ENCODE data around the gene USP34.

Gene USP34

DNA sequence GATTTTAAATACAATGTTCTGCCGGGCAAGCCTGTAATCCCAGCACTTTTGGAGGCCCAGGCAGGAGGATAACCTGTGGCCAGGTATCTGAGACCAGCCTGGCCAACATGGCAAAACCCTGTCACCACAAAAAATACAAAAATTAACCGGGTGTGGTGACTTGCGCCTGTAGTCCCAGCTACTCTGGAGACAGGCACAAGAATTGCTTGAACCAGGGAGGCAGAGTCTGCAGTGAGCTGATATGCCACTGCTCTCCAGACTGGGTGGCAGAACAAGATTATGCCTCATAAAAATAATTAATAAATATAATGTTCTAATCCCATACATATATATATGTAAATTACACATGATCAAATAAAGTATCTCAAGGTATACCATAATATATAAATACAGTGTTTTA, 189.6 kb downstream of the USP34 start:
- H3K36me3 ChIP-seq (ENCODE audit: insufficient read depth, low read depth, low read length) = peaks cover 63% of the 10 kb centered on the region
- no peaks in the 10 kb centered on the region for H3K27me3 ChIP-seq (ENCODE audit: insufficient read depth, low read length)
- no peaks in the 10 kb centered on the region for H3K9me3 ChIP-seq (ENCODE audit: insufficient read depth, low read depth, low read length)
- no peak overlapping the region for H3K4me3 ChIP-seq (ENCODE audit: low read length)
- H3K27ac ChIP-seq (ENCODE audit: low read length) = no peak overlapping the region
- no peaks in the 10 kb centered on the region for H3K4me1 ChIP-seq (ENCODE audit: insufficient read depth, low read length)
- no peak overlapping the region for H3K9ac ChIP-seq (ENCODE audit: low read depth, low read length)

DNA sequence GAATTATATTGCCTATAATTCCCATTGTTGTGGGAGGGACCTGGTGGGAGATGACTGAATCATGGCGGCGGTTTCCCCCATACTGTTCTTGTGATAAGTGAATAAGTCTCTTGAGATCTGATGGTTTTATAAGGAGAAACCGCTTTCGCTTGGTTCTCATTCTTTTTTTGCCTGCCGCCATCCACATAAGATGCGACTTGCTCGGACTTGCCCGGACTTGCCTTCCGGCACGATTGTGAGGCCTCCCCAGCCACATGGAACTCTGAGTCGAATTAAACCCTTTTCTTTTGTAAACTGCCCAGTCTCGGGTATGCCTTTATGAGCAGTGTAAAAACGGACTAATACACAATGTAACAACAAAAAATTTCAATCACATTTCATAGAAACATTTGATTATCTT, 193.1 kb downstream of the USP34 start:
- Histone ChIP-seq H3K4me1 (ENCODE audit: insufficient read depth, low read length) (no peaks in the 10 kb centered on the region), H3K9ac (ENCODE audit: low read depth, low read length) (no peak overlapping the region), H3K9me3 (ENCODE audit: insufficient read depth, low read depth, low read length) (no peaks in the 10 kb centered on the region), H3K4me3 (ENCODE audit: low read length) (no peak overlapping the region), H3K36me3 (ENCODE audit: insufficient read depth, low read depth, low read length) (peaks cover 61% of the 10 kb centered on the region), H3K27ac (ENCODE audit: low read length) (peak overlapping the region; percentile 3), H3K27me3 (ENCODE audit: insufficient read depth, low read length) (no peaks in the 10 kb centered on the region)

DNA sequence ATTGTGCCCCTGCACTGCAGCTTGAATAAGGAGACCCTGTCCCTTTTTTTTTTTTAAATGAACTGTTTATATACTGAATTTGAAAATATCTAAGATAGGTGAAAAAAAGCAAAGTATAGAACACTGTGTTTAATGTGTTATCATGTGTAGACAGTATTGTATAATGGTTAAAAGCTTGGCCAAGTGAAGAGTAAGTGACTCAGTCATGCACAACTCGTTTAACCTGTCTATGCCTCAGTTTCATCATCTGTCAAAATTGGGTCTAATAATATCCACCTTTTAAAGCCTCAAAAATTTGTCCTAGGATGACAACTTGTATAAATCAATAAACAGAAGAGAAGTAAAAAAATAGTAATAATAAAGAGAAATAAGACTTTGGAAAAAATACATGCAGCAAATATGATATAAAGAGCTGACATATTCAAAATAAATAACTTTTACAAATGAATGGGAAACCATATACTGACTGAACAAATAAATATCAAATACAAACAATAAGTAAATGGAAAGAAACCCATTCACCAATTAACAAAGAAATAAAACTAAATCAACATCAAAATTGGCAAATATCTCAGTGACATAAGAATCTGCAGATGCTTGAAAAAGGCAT, 195.2 kb downstream of the USP34 start:
- Histone ChIP-seq H3K9me3 (ENCODE audit: insufficient read depth, low read depth, low read length) (no peaks in the 10 kb centered on the region), H3K36me3 (ENCODE audit: insufficient read depth, low read depth, low read length) (peaks cover 41% of the 10 kb centered on the region), H3K4me1 (ENCODE audit: insufficient read depth, low read length) (no peaks in the 10 kb centered on the region), H3K9ac (ENCODE audit: low read depth, low read length) (no peak overlapping the region), H3K27me3 (ENCODE audit: insufficient read depth, low read length) (no peaks in the 10 kb centered on the region), H3K27ac (ENCODE audit: low read length) (no peak overlapping the region), H3K4me3 (ENCODE audit: low read length) (no peak overlapping the region)

DNA sequence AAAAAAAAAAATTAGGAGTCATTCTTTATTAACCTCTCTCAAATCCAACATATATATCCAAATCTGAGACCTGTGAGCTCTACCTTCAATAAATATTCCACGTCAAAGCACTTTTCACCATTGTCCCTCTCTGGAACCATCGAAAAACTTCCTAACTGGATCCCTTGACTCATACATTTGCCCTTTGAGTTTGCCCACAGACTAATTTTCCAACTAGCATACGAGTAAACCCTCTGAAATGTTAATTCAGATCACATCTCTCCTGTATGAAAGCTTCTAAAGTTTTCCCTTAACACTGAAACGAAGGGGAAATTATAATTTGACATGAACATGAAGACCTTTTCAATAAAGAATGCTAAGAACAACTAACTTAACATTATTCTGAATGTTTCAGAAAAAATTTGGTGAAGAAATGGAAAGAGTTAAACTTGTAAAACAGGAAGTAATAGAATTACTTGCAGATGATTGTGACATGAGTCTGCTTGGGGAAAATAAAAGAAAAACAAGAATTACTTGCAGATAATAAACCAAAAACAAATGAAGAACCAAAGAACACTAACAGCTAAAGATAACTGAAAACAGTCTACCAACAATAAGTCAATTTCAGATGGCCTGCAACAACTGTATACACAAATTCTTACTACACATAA, 198.3 kb downstream of the USP34 start:
- Histone ChIP-seq H3K27me3 (ENCODE audit: insufficient read depth, low read length) (no peaks in the 10 kb centered on the region), H3K36me3 (ENCODE audit: insufficient read depth, low read depth, low read length) (peaks cover 25% of the 10 kb centered on the region), H3K9ac (ENCODE audit: low read depth, low read length) (no peak overlapping the region), H3K9me3 (ENCODE audit: insufficient read depth, low read depth, low read length) (no peaks in the 10 kb centered on the region), H3K27ac (ENCODE audit: low read length) (no peak overlapping the region), H3K4me1 (ENCODE audit: insufficient read depth, low read length) (no peaks in the 10 kb centered on the region), H3K4me3 (ENCODE audit: low read length) (no peak overlapping the region)

DNA sequence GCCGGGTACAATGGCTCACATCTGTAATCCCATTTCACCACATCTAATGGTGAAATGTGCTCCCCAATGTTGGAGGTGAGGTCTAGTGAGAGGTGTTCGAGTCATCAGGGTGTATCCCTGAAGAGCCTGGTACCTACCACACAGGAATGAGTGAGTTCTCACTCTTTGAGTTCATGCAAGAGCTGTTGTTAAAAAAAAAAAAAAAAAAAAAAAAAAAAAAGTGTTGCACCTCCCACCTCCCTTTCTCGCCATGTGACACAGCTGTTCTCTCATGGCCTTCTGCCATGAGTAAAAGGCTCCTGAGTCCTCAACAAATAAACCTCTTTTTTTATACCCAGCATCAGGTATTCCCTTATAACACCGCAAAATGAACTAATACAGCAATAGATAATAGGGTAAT, 202.6 kb downstream of the USP34 start:
- Histone ChIP-seq H3K9me3 (ENCODE audit: insufficient read depth, low read depth, low read length) (no peaks in the 10 kb centered on the region), H3K4me1 (ENCODE audit: insufficient read depth, low read length) (no peaks in the 10 kb centered on the region), H3K36me3 (ENCODE audit: insufficient read depth, low read depth, low read length) (peaks cover 35% of the 10 kb centered on the region), H3K27me3 (ENCODE audit: insufficient read depth, low read length) (no peaks in the 10 kb centered on the region), H3K27ac (ENCODE audit: low read length) (no peak overlapping the region), H3K9ac (ENCODE audit: low read depth, low read length) (no peak overlapping the region), H3K4me3 (ENCODE audit: low read length) (no peak overlapping the region)

DNA sequence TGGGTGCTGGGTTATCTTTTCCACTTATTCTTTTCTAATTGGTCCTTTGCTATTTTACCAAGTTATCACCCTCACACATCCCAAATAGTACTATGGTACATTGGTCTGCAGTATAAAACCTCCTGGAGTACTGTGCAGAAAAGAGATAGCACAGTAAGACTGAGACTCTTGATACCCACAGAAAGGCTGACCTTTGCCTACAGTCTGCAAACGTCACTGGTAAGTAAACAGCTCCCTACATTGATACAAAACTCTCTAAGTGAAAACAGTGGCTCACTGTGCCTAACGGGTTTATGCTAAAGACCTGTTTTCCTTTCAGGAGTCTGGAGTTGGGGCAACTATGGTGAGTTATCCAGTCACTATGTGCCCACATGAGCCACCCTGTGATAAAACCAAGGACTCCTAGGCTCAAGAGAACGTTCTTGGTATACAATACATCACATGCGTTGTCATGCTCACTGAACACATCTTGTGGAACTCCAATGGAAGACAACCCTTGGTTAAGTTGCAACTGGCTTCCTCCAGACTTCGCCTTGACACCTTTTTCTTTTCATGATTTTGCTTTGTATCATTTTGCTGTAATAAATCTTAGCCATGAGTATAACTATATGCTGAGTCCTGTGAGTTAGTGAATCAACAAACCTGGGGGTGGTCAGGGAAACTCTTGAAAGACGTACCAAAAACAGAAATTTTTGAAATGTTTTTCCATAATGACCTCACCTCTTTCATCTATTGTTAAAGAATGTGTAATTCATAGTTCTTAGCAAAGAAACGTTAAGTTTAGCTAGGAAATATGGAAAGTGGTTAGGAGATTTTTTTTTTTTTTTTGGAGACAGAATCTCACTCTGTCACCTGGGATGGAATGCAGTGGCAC, 204.0 kb downstream of the USP34 start:
- H3K36me3 ChIP-seq (ENCODE audit: insufficient read depth, low read depth, low read length) = peaks cover 39% of the 10 kb centered on the region
- no peak overlapping the region for H3K4me3 ChIP-seq (ENCODE audit: low read length)
- no peaks in the 10 kb centered on the region for H3K9me3 ChIP-seq (ENCODE audit: insufficient read depth, low read depth, low read length)
- H3K4me1 ChIP-seq (ENCODE audit: insufficient read depth, low read length) = no peaks in the 10 kb centered on the region
- no peaks in the 10 kb centered on the region for H3K27me3 ChIP-seq (ENCODE audit: insufficient read depth, low read length)
- no peak overlapping the region for H3K27ac ChIP-seq (ENCODE audit: low read length)
- no peak overlapping the region for H3K9ac ChIP-seq (ENCODE audit: low read depth, low read length)

DNA sequence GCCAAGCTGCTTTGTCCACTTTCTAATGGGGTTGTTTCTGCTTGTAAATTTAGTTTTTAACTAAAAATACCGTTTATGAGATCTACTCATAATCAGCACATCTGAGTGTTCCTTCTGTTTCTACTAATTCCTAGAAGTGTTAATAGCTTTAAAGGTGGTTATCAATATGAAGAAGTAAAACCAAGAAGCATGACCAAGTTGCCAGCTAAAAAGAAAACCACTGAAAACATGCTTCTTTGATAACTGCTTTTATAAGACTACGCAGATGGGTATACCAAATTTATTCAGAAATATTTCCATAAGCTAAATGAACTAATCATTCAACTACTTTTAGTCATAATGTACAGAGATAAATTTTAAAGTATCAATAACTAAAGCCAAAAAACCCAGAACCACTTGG, 207.1 kb downstream of the USP34 start:
- Histone ChIP-seq H3K27ac (ENCODE audit: low read length) (no peak overlapping the region), H3K27me3 (ENCODE audit: insufficient read depth, low read length) (no peaks in the 10 kb centered on the region), H3K9me3 (ENCODE audit: insufficient read depth, low read depth, low read length) (no peaks in the 10 kb centered on the region), H3K4me3 (ENCODE audit: low read length) (no peak overlapping the region), H3K36me3 (ENCODE audit: insufficient read depth, low read depth, low read length) (peaks cover 47% of the 10 kb centered on the region), H3K9ac (ENCODE audit: low read depth, low read length) (no peak overlapping the region), H3K4me1 (ENCODE audit: insufficient read depth, low read length) (no peaks in the 10 kb centered on the region)

DNA sequence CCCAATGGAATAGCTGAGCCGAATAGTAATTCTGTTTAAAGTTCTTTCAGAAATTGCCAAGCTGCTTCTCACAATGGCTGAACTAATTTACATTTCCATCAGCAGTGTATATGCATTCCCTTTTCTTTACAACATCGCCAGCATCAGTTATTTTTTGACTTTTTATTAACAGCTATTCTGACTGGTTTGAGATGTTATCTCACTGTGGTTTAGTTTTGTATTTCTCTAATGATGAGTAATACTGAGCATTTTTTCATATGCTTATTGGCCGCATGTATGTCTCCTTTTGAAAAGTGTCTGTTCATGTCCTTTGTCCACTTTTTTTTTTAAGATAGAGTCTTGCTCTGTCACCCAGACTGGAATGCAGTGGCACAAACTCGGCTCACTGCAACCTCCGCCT, 208.2 kb downstream of the USP34 start:
- H3K9ac ChIP-seq (ENCODE audit: low read depth, low read length) = no peak overlapping the region
- no peaks in the 10 kb centered on the region for H3K9me3 ChIP-seq (ENCODE audit: insufficient read depth, low read depth, low read length)
- no peaks in the 10 kb centered on the region for H3K27me3 ChIP-seq (ENCODE audit: insufficient read depth, low read length)
- H3K4me3 ChIP-seq (ENCODE audit: low read length) = no peak overlapping the region
- H3K36me3 ChIP-seq (ENCODE audit: insufficient read depth, low read depth, low read length) = peaks cover 52% of the 10 kb centered on the region
- no peaks in the 10 kb centered on the region for H3K4me1 ChIP-seq (ENCODE audit: insufficient read depth, low read length)
- no peak overlapping the region for H3K27ac ChIP-seq (ENCODE audit: low read length)

DNA sequence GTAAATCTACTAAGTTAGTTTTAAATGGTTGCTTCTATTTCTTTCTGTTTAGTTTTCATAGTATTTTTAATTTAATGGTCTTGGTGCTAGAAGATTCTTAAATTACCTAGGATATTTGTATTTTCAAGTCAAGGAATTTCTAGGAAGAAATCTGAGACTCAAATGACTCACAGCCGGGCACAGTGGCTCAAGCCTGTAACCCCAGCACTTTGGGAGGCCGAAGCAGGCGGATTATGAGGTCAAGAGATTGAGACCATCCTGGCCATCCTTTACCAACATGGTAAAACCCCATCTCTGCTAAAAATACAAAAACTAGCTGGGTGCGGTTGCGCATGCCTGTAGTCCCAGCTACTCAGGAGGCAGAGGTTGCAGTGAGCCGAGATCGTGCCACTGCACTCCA, 213.4 kb downstream of the USP34 start:
- no peaks in the 10 kb centered on the region for H3K4me1 ChIP-seq (ENCODE audit: insufficient read depth, low read length)
- H3K27ac ChIP-seq (ENCODE audit: low read length) = no peak overlapping the region
- no peak overlapping the region for H3K4me3 ChIP-seq (ENCODE audit: low read length)
- peaks cover 71% of the 10 kb centered on the region for H3K36me3 ChIP-seq (ENCODE audit: insufficient read depth, low read depth, low read length)
- H3K9ac ChIP-seq (ENCODE audit: low read depth, low read length) = no peak overlapping the region
- H3K27me3 ChIP-seq (ENCODE audit: insufficient read depth, low read length) = no peaks in the 10 kb centered on the region
- no peaks in the 10 kb centered on the region for H3K9me3 ChIP-seq (ENCODE audit: insufficient read depth, low read depth, low read length)

DNA sequence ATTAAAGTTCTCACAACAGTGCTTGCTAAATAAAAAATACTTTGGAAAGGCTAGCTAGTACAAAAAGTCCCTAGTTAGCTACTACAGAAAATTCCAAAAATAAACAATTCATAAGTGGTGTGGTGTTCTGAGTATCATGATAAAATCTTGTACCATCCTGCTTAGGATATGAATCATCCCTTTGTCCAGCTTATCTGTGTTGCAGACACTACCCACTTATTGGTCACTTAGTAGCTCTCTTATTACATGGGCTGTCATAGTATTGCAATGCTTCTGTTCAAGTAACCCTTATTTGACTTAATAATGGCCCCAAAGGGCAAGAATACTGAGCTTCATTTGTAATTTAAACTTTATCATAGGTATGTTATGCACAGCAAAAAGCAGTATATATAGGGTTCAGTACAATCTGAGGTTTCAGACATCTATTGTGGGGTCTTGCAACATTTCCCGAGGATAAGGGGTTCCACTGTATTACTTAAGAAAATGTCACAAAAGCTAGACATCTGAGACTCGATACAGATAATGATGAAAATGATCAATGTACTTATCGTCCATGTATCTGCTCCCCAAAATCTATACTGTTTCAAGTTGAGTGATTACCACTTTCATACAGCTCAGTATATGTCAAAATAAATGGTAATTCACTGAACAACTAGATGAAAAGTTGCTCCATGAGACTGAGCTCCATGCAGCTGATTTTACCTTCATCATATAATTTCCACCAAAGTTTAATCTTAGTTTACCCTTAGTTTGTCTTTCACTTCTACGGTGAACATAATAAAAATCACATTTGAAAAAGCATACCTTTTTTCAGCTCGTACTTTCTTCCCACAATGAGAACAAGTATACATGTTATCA, 215.1 kb downstream of the USP34 start:
- H3K9ac ChIP-seq (ENCODE audit: low read depth, low read length) = no peak overlapping the region
- no peak overlapping the region for H3K27ac ChIP-seq (ENCODE audit: low read length)
- no peak overlapping the region for H3K4me3 ChIP-seq (ENCODE audit: low read length)
- H3K27me3 ChIP-seq (ENCODE audit: insufficient read depth, low read length) = no peaks in the 10 kb centered on the region
- H3K4me1 ChIP-seq (ENCODE audit: insufficient read depth, low read length) = no peaks in the 10 kb centered on the region
- no peaks in the 10 kb centered on the region for H3K9me3 ChIP-seq (ENCODE audit: insufficient read depth, low read depth, low read length)
- peaks cover 72% of the 10 kb centered on the region for H3K36me3 ChIP-seq (ENCODE audit: insufficient read depth, low read depth, low read length)

DNA sequence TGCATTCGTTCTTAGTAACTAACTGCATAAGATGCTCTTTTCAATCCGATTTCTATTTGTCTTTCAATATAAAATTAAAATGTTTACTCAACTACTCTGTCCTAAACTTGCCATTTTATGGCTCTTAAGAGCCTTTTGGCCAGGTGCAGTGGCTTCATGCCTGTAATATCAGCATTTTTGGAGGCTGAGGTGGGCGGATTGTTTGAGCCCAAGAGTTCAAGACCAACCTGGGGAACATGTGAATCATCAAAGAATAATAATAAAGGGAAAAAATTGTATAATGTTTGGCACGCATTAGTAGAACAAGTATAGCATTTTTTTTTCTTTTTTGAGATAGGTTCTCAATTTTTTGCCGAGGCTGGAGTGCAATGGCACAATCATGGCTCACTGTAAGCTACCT, 216.4 kb downstream of the USP34 start:
- no peak overlapping the region for H3K4me3 ChIP-seq (ENCODE audit: low read length)

More for the DNA sequence above, 216.4 kb downstream of the USP34 start:
- H3K9ac ChIP-seq (ENCODE audit: low read depth, low read length) = no peak overlapping the region
- H3K9me3 ChIP-seq (ENCODE audit: insufficient read depth, low read depth, low read length) = no peaks in the 10 kb centered on the region
- no peaks in the 10 kb centered on the region for H3K27me3 ChIP-seq (ENCODE audit: insufficient read depth, low read length)
- no peak overlapping the region for H3K27ac ChIP-seq (ENCODE audit: low read length)
- no peaks in the 10 kb centered on the region for H3K4me1 ChIP-seq (ENCODE audit: insufficient read depth, low read length)
- peaks cover 73% of the 10 kb centered on the region for H3K36me3 ChIP-seq (ENCODE audit: insufficient read depth, low read depth, low read length)

All from iPS-20b (cell line).